HG03159 (cell line): ENCODE results near the gene VEGFA.

Experiments
- ATAC-seq: cut with Tn5 transposase; IDR thresholded peaks from one replicate; pipeline ENCODE4 v1.9.1; 2021; ENCODE audit warnings: mild to moderate bottlenecking, moderate library complexity; ENCODE audit not compliant: unreplicated experiment

The VEGFA gene

DNA sequence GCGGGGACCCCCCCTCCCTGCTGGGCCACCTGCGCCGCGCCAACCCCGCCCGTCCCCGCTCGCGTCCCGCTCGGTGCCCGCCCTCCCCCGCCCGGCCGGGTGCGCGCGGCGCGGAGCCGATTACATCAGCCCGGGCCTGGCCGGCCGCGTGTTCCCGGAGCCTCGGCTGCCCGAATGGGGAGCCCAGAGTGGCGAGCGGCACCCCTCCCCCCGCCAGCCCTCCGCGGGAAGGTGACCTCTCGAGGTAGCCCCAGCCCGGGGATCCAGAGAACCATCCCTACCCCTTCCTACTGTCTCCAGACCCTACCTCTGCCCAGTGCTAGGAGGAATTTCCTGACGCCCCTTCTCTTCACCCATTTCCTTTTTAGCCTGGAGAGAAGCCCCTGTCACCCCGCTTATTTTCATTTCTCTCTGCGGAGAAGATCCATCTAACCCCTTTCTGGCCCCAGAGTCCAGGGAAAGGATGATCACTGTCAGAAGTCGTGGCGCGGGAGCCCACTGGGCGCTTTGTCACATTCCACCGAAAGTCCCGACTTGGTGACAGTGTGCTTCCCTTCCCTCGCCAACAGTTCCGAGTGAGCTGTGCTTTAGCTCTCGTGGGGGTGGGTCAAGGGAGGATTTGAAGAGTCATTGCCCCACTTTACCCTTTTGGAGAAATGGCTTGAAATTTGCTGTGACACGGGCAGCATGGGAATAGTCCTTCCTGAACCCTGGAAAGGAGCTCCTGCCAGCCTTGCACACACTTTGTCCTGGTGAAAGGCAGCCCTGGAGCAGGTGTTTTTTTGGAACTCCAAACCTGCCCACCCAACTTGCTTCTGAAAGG, 2.1 kb downstream of the VEGFA start:
- no peak for ATAC-seq

DNA sequence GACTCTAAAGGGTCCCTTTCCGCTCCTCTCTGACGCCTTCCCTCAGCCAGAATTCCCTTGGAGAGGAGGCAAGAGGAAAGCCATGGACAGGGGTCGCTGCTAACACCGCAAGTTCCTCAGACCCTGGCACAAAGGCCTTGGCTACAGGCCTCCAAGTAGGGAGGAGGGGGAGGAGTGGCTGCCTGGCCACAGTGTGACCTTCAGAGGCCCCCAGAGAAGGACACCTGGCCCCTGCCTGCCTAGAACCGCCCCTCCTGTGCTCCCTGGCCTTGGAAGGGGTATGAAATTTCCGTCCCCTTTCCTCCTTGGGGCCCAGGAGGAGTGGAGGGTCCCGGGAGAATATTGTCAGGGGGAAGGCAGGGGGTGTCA, 2.7 kb downstream of the VEGFA start:
- no peak for ATAC-seq

DNA sequence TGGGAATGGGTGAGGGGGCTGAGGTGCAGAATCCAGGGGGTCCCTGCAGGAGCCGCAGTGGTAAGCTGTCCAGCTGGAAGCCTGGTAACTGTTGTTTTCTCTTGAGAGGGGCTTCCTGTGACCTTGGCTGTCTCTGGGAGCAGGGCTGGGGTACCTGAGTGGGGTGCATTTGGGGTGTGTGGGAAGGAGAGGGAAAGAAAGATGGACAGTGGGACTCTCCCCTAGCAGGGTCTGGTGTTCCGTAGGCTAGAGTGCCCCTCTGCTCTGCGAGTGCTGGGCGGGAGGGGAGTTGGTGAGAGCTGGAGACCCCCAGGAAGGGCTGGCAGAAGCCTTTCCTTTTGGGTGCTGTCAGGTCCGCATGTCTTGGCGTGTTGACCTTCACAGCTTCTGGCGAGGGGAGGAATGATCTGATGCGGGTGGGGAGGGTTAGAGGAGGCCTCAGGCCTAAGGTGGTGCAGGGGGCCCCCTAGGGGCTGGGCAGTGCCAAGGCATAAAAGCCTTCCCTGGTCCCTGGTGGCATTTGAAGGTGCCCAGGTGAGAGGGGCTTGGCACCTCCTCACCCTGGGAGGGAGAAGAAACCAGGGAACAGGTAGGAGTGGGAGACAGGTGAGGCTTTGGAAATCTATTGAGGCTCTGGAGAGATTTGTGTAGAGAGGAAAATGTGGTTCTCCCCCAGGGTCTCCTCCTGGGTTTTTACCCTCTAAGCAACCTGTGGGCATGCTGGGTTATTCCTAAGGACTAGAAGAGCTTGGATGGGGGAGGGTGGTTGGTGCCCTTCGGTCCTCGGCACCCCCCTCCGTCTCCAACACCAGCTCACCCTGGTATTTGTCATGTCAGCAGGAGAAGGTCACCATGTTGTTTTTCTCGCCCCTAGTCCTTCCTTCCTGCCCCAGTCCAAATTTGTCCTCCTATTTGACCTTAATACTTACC, 3.3 kb downstream of the VEGFA start:
- no peak for ATAC-seq

DNA sequence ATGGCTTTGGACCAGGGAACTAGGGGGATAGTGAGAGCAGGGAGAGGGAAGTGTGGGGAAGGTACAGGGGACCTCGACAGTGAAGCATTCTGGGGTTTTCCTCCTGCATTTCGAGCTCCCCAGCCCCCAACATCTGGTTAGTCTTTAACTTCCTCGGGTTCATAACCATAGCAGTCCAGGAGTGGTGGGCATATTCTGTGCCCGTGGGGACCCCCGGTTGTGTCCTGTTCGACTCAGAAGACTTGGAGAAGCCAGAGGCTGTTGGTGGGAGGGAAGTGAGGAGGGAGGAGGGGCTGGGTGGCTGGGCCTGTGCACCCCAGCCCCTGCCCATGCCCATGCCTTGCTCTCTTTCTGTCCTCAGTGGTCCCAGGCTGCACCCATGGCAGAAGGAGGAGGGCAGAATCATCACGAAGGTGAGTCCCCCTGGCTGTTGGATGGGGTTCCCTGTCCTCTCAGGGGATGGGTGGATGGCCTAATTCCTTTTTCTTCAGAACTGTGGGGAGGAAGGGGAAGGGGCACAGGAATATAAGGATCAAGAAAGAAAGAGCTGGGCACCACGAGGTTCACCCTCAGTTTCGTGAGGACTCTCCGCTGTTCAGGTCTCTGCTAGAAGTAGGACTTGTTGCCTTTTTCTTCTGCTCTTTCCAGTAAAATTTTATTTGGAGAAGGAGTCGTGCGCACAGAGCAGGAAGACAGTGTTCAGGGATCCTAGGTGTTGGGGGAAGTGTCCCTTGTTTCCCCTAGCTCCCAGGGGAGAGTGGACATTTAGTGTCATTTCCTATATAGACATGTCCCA, 4.2 kb downstream of the VEGFA start:
- ATAC-seq: no peak

DNA sequence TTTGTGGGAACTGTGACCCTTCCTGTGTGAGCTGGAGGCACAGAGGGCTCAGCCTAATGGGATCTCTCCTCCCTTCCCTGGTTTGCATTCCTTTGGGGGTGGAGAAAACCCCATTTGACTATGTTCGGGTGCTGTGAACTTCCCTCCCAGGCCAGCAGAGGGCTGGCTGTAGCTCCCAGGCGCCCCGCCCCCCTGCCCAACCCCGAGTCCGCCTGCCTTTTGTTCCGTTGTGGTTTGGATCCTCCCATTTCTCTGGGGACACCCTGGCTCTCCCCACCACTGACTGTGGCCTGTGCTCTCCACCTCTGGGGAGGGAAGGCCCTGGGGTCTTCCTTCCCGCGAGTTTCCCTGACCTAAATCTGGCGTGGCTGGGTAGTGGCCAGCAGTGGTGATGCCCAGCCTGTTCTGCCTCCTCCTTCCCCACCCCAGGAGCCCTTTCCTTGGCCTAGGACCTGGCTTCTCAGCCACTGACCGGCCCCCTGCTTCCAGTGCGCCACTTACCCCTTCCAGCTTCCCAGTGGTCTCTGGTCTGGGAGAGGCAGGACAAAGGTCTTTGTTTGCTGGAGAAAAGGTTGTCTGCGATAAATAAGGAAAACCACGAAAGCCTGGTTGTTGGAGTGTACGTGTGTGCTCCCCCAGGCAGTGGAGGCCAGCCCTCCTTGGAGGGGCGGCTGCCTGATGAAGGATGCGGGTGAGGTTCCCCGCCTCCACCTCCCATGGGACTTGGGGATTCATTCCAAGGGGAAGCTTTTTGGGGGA, 4.9 kb downstream of the VEGFA start:
- ATAC-seq: no peak

DNA sequence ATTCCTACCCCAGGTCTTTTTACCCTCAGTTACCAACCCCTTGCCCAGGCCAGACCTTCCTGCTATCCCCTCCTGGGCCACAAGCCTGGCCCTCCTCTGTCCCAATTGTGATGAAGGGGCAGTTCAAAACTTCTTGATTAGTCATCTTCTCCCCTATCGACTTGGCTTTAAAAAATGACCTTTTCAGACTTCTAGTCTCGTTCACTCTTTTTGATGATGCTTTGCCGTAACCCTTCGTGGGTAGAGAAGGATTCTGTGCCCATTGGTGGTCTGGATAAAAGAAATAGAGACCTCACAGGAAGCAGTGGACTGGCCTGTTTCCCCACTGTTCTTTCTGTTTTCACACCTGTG, 5.5 kb downstream of the VEGFA start:
- no peak for ATAC-seq

DNA sequence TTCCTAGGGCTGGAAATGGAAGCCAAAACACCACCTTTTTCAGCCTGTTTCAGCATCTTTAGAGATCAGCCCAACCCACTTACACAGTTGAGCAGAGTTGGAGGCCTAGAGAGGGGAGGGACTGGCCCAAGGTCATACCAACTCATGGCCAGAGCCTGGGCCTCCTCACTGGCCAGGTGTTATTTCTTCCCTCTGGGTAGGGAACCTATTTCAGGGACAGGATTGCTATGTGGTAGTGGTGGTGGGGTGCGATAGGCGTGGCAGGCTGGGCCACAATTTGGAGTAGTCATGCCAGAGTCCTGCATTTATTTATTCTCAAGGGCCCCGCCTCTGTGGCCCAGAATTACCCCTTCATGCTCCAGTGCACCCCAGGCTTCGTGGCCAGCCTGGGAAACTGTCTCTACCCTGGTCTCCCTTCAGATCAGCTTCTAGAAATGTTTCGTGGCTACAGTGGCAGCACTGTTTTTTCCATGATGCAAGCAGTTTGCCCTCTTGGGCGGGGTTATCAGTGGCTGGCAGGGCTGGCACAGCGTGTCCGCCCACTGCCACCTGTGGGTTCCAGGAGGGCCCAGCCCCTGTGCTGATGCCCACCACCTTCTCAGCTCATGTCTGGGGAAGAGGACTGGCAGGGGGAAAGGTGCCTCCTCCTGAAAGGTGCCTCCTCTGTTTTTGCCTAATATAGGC, 6.2 kb downstream of the VEGFA start:
- ATAC-seq: no peak

- ATAC-seq: no peak
Observed at GRCh38 chr6:43776799-43777776, 7.1 kb downstream of the VEGFA start.

- no peak for ATAC-seq
Observed at GRCh38 chr6:43778131-43778855, 8.3 kb downstream of the VEGFA start.

- no peak for ATAC-seq
Observed at GRCh38 chr6:43778976-43779851, 9.2 kb downstream of the VEGFA start.

DNA sequence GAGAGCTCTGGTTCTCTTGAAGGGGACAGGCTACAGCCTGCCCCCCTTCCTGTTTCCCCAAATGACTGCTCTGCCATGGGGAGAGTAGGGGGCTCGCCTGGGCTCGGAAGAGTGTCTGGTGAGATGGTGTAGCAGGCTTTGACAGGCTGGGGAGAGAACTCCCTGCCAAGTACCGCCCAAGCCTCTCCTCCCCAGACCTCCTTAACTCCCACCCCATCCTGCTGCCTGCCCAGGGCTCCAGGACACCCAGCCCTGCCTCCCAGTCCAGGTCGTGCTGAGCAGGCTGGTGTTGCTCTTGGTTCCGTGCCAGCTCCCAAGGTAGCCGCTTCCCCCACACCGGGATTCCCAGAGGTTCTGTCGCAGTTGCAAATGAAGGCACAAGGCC, 9.8 kb downstream of the VEGFA start:
- no peak for ATAC-seq

- no peak for ATAC-seq
Observed at GRCh38 chr6:43780293-43780692, 10.3 kb downstream of the VEGFA start.

DNA sequence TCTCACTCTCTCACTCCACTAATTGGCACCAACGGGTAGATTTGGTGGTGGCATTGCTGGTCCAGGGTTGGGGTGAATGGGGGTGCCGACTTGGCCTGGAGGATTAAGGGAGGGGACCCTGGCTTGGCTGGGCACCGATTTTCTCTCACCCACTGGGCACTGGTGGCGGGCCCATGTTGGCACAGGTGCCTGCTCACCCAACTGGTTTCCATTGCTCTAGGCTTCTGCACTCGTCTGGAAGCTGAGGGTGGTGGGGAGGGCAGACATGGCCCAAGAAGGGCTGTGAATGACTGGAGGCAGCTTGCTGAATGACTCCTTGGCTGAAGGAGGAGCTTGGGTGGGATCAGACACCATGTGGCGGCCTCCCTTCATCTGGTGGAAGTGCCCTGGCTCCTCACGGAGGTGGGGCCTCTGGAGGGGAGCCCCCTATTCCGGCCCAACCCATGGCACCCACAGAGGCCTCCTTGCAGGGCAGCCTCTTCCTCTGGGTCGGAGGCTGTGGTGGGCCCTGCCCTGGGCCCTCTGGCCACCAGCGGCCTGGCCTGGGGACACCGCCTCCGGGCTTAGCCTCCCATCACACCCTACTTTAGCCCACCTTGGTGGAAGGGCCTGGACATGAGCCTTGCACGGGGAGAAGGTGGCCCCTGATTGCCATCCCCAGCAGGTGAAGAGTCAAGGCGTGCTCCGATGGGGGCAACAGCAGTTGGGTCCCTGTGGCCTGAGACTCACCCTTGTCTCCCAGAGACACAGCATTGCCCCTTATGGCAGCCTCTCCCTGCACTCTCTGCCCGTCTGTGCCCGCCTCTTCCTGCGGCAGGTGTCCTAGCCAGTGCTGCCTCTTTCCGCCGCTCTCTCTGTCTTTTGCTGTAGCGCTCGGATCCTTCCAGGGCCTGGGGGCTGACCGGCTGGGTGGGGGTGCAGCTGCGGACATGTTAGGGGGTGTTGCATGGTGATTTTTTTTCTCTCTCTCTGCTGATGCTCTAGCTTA, 11.2 kb downstream of the VEGFA start:
- ATAC-seq: no peak

GRCh38 chr6:43781941-43782704, 12.1 kb downstream of the VEGFA start:
- no peak for ATAC-seq

- ATAC-seq: no peak
Observed at GRCh38 chr6:43782764-43783513, 12.9 kb downstream of the VEGFA start.
